A549 (cell line): Measurements from ENCODE around the gene RNF26. TPM values are rescaled to one million over a fixed set of nuclear protein-coding genes. Genes with fewer than 3 reads are reported as not detected.

Experiments
- ATAC-seq, 2 experiments: fragments of 200-7000 bp in 1 of 2; fragments of >200 bp in 1 of 2; cut with Nextera tagmentation in 1 of 2; cut with Tn5 transposase in 1 of 2; 3 replicates each; pipeline versions ENCODE4 v1.8.0 to v1.9.1; 2018 to 2020; ENCODE audit warnings: mild to moderate bottlenecking in 1 of 2, moderate library complexity in 1 of 2
- CTCF ChIA-PET: fragments of 300-600 bp; sonication (Branson Sonifier 250); formaldehyde crosslinking; extraction: SDS; loops from one replicate; lab custom pipeline; 2021; ENCODE audit warnings: antibody characterized with exemption, inconsistent platforms; lab: Yijun Ruan, JAX
- POLR2A ChIA-PET: fragments of 350-600 bp; formaldehyde crosslinking; extraction: SDS; loops from one replicate; lab custom pipeline; 2021; ENCODE audit warnings: antibody characterized with exemption, inconsistent platforms; lab: Yijun Ruan, JAX
- DNase-seq, 2 experiments: peaks; one replicate each; pipeline versions ENCODE4 v3.0.0 to v3.0.0-alpha.2; 2011 to 2016; ENCODE audit warnings: low read depth in 1 of 2, low spot score in 1 of 2
- FAIRE-seq: peaks from 2 replicates; lab custom pipeline; 2011; peaks lifted over from hg19 to GRCh38; lab: Jason Lieb, UNC
- H3K27ac ChIP-seq, 2 experiments: fragments of >200 bp; sonication (Bioruptor Twin); formaldehyde crosslinking; 3 replicates each; pipeline ENCODE4 v1.5.1; 2016 to 2017
- H3K4me1 ChIP-seq: fragments of >200 bp; sonication (Bioruptor Twin); formaldehyde crosslinking; 3 replicates; pipeline ENCODE4 v1.6.1; 2016
- H3K4me2 ChIP-seq: fragments of >200 bp; sonication (Bioruptor Twin); formaldehyde crosslinking; 3 replicates; pipeline ENCODE4 v1.6.1; 2016
- H3K4me3 ChIP-seq: fragments of >200 bp; sonication (Bioruptor Twin); formaldehyde crosslinking; 3 replicates; pipeline ENCODE4 v1.5.1; 2016
- H3K9me3 ChIP-seq: fragments of >200 bp; sonication (Bioruptor Twin); formaldehyde crosslinking; 3 replicates; pipeline ENCODE4 v1.6.1; 2016
- CBX8 ChIP-seq: fragments of 200-600 bp; sonication (generic); IDR thresholded peaks from 2 replicates; pipeline ENCODE4 v1.6.1; 2016
- CHD2 ChIP-seq: fragments of 150-350 bp; IDR thresholded peaks from 2 replicates; pipeline ENCODE4 v1.6.1; 2014; ENCODE audit warnings: low read length; ENCODE audit not compliant: partially characterized antibody
- E2F6 ChIP-seq: IDR thresholded peaks from 2 replicates; pipeline ENCODE4 v1.6.1; 2012; ENCODE audit warnings: low read depth, borderline replicate concordance
- FOSL2 ChIP-seq, 2 experiments: fragments of 450-650 bp in 1 of 2; fragments of >200 bp in 1 of 2; sonication (Bioruptor Twin) in 1 of 2; formaldehyde crosslinking; IDR thresholded peaks; 2 replicates each; pipeline versions ENCODE4 v1.5.0 to v1.6.1; 2016 to 2020; ENCODE audit warnings: mild to moderate bottlenecking in 1 of 2, moderate library complexity in 1 of 2
- FOXS1 ChIP-seq: fragments of 250-450 bp; sonication (Bioruptor Pico); IDR thresholded peaks from 2 replicates; pipeline ENCODE4 v1.5.0; 2020; ENCODE audit warnings: mild to moderate bottlenecking, moderate library complexity
- HOXA7 ChIP-seq: fragments of 250-450 bp; sonication (Bioruptor Pico); IDR thresholded peaks from 2 replicates; pipeline ENCODE4 v1.5.0; 2020; ENCODE audit warnings: mild to moderate bottlenecking, moderate library complexity
- JUNB ChIP-seq: fragments of >200 bp; sonication (Bioruptor Twin); formaldehyde crosslinking; IDR thresholded peaks from 2 replicates; pipeline ENCODE4 v1.6.1; 2016
- KDM1A ChIP-seq: fragments of 200-600 bp; sonication (generic); IDR thresholded peaks from 2 replicates; pipeline ENCODE4 v1.6.1; 2016; ENCODE audit warnings: low read depth, mild to moderate bottlenecking
- KDM5A ChIP-seq: fragments of 200-600 bp; sonication (generic); IDR thresholded peaks from 2 replicates; pipeline ENCODE4 v1.6.1; 2016; ENCODE audit warnings: antibody characterized with exemption, mild to moderate bottlenecking
- MAFK ChIP-seq: fragments of 450-650 bp; IDR thresholded peaks from 2 replicates; pipeline ENCODE4 v1.6.1; 2014; ENCODE audit not compliant: partially characterized antibody
- MAX ChIP-seq: IDR thresholded peaks from 2 replicates; pipeline ENCODE4 v1.6.1; 2012
- PBX3 ChIP-seq: IDR thresholded peaks from 2 replicates; pipeline ENCODE4 v1.6.1; 2012
- RCOR1 ChIP-seq: fragments of 150-350 bp; IDR thresholded peaks from 2 replicates; pipeline ENCODE4 v1.6.1; 2014; ENCODE audit warnings: antibody characterized with exemption, low read length, low read depth
- TFCP2L1 ChIP-seq: fragments of 250-450 bp; sonication (Bioruptor Pico); IDR thresholded peaks from 2 replicates; pipeline ENCODE4 v1.5.0; 2021; ENCODE audit warnings: mild to moderate bottlenecking
- ZC3H11A ChIP-seq: fragments of 450-650 bp; IDR thresholded peaks from 2 replicates; pipeline ENCODE4 v1.6.1; 2014; ENCODE audit warnings: antibody characterized with exemption, mild to moderate bottlenecking
- ZNF302 ChIP-seq: fragments of 250-450 bp; sonication (Bioruptor Pico); IDR thresholded peaks from 2 replicates; pipeline ENCODE4 v1.9.0; 2021; ENCODE audit warnings: inconsistent platforms, mild to moderate bottlenecking, moderate library complexity
- ZSCAN20 ChIP-seq: fragments of 250-450 bp; sonication (Bioruptor Pico); IDR thresholded peaks from 2 replicates; pipeline ENCODE4 v1.8.0; 2022; ENCODE audit warnings: mild to moderate bottlenecking, moderate library complexity
- WGBS: methylation state at CpG from one replicate; pipeline ENCODE4 v1.1.6; 2017; ENCODE audit errors: missing lambda C conversion rate; 5-methylcytosine and 5-hydroxymethylcytosine counted together
- polyA plus RNA-seq, 4 experiments: library from polyadenylated mRNA; depleted of rRNA in 3 of 4; stranded (reverse); fragments of >200 nt; fragmentation: RNase III in 1 of 4; extraction: RNeasy Plus Mini Kit Qiagen cat#74134 plus additional on column Dnase treatment in 1 of 4; gene quantifications; 2 replicates in 3 of 4; 3 replicates in 1 of 4; pipeline ENCODE4 v1.2.3, GENCODE V29; 2011 to 2017

RNF26 gene
- polyA plus RNA-seq, 2 of the 4 experiments (the other 2 are of a cell fraction) = 23.5 to 26.5 TPM

GRCh38 chr11:119365071-119365591 lies 30.8 kb downstream of the RNF26 start (continued):
- no peak for TF ChIP-seq ZNF302 (CRISPR knock-in tag)
- no peak for TF ChIP-seq FOXS1 (CRISPR knock-in tag)
- no peak for TF ChIP-seq CBX8
- TF ChIP-seq MAX = no peak
- no peak for TF ChIP-seq ZSCAN20
- no peak for TF ChIP-seq MAFK

- no peak for DNase-seq
- 91% methylated on average over 11 of the region's 11 CpGs for WGBS
- peak overlapping the region in 1 of 2 experiments; percentile 38; a peak in 1 of 6 replicates for H3K27ac ChIP-seq
- no peak for ATAC-seq
- ChIA-PET CTCF (interaction anchor here (0.7 to 20.0 kb wide), 9 partner anchors 9 to 170 kb away, joined by 3 to 341 read pairs (median 6); partner anchors contain the start of gene USP2), POLR2A (no interaction called here)
- peaks cover 62% of the 10 kb centered on the region for H3K4me1 ChIP-seq
- no peaks in the 10 kb centered on the region for H3K9me3 ChIP-seq
- FAIRE-seq = no peak
- H3K4me3 ChIP-seq = no peak overlapping the region
- H3K4me2 ChIP-seq = no peak overlapping the region
- TF ChIP-seq ZNF302 (CRISPR knock-in tag) (no peak), FOSL2 (IDR thresholded peaks at IDR 0.05) (no peak), FOSL2 (CRISPR knock-in tag; IDR thresholded peaks at IDR 0.05) (no peak), KDM5A (no peak), CHD2 (no peak), TFCP2L1 (CRISPR knock-in tag) (no peak), KDM1A (no peak), PBX3 (no peak), E2F6 (no peak)
- TF ChIP-seq, all 56 proteins: peak for 0
These were observed 32.6 kb downstream of the RNF26 start for GRCh38 chr11:119366690-119367620.

- H3K4me3 ChIP-seq = no peak overlapping the region
- POLR2A ChIA-PET = no interaction called here
- 49% methylated on average over 5 of the region's 9 CpGs for WGBS
These were observed 33.4 kb downstream of the RNF26 start for GRCh38 chr11:119367661-119368120.

GRCh38 chr11:119368121-119369034 lies 34.1 kb downstream of the RNF26 start:
- WGBS = 60% methylated on average over 15 of the region's 17 CpGs
- no peak overlapping the region for H3K4me3 ChIP-seq
- peak overlapping the region; percentile 56 for H3K4me2 ChIP-seq
- H3K9me3 ChIP-seq = no peaks in the 10 kb centered on the region
- ChIA-PET CTCF (interaction anchor here (0.9 to 20.0 kb wide), 14 partner anchors 6 to 171 kb away, joined by 3 to 341 read pairs (median 6); partner anchors contain the start of gene USP2), POLR2A (no interaction called here)
- FAIRE-seq = no peak
- DNase-seq = peak in 1 of 2 experiments; percentile 30
- peak; percentile 7 to 39; a peak in 4 of 6 replicates for ATAC-seq
- no peak for TF ChIP-seq FOSL2 (IDR thresholded peaks at IDR 0.05)
- TF ChIP-seq FOSL2 (CRISPR knock-in tag; IDR thresholded peaks at IDR 0.05) = 0 out of 2 replicates have a peak, but pooled peaks have one; percentile 32
- no peak for TF ChIP-seq HOXA7 (CRISPR knock-in tag)
- TF ChIP-seq RCOR1 = no peak
- peak; percentile 48 for TF ChIP-seq MAFK
- H3K4me1 ChIP-seq = peaks cover 49% of the 10 kb centered on the region
- H3K27ac ChIP-seq = peak overlapping the region; percentile 19 to 75; a peak in 4 of 6 replicates

More at GRCh38 chr11:119367661-119368120, 33.4 kb downstream of the RNF26 start:
- ATAC-seq = no peak; a peak in 2 of 6 replicates
- Histone ChIP-seq H3K4me2 (peak overlapping the region; percentile 56), H3K9me3 (no peaks in the 10 kb centered on the region), H3K4me1 (peaks cover 55% of the 10 kb centered on the region), H3K27ac (peak overlapping the region in 1 of 2 experiments; percentile 75; a peak in 4 of 6 replicates)
- no peak for DNase-seq
- FAIRE-seq = no peak
- CTCF ChIA-PET = interaction anchor here (0.9 to 20.0 kb wide), 12 partner anchors 9 to 171 kb away, joined by 3 to 341 read pairs (median 6); partner anchors contain the start of gene USP2
- TF ChIP-seq CHD2 = no peak
- TF ChIP-seq JUNB = no peak
- no peak for TF ChIP-seq ZC3H11A
